HepG2 (cell line): Measurements from ENCODE around the gene LHFPL6. TPM values are rescaled to one million over a fixed set of nuclear protein-coding genes. Genes with fewer than 3 reads are reported as not detected.

Source experiments
- ATAC-seq: fragments of 200-7000 bp; cut with Tn5 transposase; 3 replicates; pipeline ENCODE4 v1.9.1; 2020; ENCODE audit warnings: mild to moderate bottlenecking, moderate library complexity
- BruUV-seq: library from RNA; stranded (reverse); fragments of 400-500 nt; replicated peaks from 2 replicates; lab custom pipeline; 2021; lab: Mats Ljungman, UMichigan
- CTCF ChIA-PET: fragments of 300-600 bp; formaldehyde crosslinking; extraction: SDS; loops from one replicate; lab custom pipeline; 2021; ENCODE audit warnings: low total read pairs, inconsistent platforms, low intra/inter-chr PET ratio; lab: Yijun Ruan, JAX
- POLR2A ChIA-PET: fragments of 350-600 bp; sonication (Branson Sonifier 250); formaldehyde crosslinking; loops from one replicate; lab custom pipeline; 2020; ENCODE audit warnings: antibody characterized with exemption, inconsistent platforms; lab: Yijun Ruan, JAX
- DNase-seq: peaks from one replicate; pipeline ENCODE4 v3.0.0-alpha.2; 2015; ENCODE audit warnings: low spot score
- FAIRE-seq: peaks from 3 replicates; lab custom pipeline; 2011; peaks lifted over from hg19 to GRCh38; lab: Jason Lieb, UNC
- H2AFZ ChIP-seq: one replicate; pipeline ENCODE4 v1.6.1; 2011; ENCODE audit warnings: low read length, inconsistent platforms
- H3K27ac ChIP-seq: fragments of 300-600 bp; 3 replicates; pipeline ENCODE4 v1.8.0; 2011; ENCODE audit warnings: mixed run types, mild to moderate bottlenecking, mixed read lengths, low read length, inconsistent platforms; ENCODE audit not compliant: insufficient read depth; ENCODE audit errors: extremely low read length
- H3K27me3 ChIP-seq, 2 experiments: fragments of 200-600 bp in 1 of 2; 2 replicates in 1 of 2; 3 replicates in 1 of 2; pipeline versions ENCODE4 v1.6.0 to v1.8.0; 2011; ENCODE audit warnings: low read length in 2 of 2, mild to moderate bottlenecking in 2 of 2, moderate library complexity in 2 of 2, inconsistent platforms in 1 of 2; ENCODE audit not compliant: insufficient read depth in 2 of 2, control insufficient read depth in 1 of 2
- H3K36me3 ChIP-seq, 2 experiments: fragments of 200-600 bp in 1 of 2; replicated peaks in 1 of 2; 2 replicates in 1 of 2; 3 replicates in 1 of 2; pipeline versions ENCODE4 v1.5.1 to v1.8.0; 2011; ENCODE audit warnings: low read length in 2 of 2, inconsistent platforms in 1 of 2; ENCODE audit not compliant: insufficient read depth in 2 of 2, control insufficient read depth in 1 of 2
- H3K4me1 ChIP-seq: 2 replicates; pipeline ENCODE4 v1.5.1; 2012; ENCODE audit warnings: low read length, inconsistent platforms; ENCODE audit not compliant: insufficient read depth
- H3K4me2 ChIP-seq: 2 replicates; pipeline ENCODE4 v1.6.0; 2011; ENCODE audit warnings: low read depth, low read length, inconsistent platforms
- H3K4me3 ChIP-seq, 3 experiments: fragments of 200-600 bp in 1 of 3; sonication (generic), shearing (Covaris generic) in 1 of 3; replicated peaks in 1 of 3; 2 replicates each; pipeline ENCODE4 v1.5.1; 2011 to 2016; ENCODE audit warnings: low read length in 3 of 3, inconsistent platforms in 2 of 3, low read depth in 2 of 3, mild to moderate bottlenecking in 2 of 3, control low read depth in 1 of 3, mixed read lengths in 1 of 3; ENCODE audit not compliant: insufficient read depth in 1 of 3
- H3K79me2 ChIP-seq: one replicate; pipeline ENCODE4 v1.6.1; 2011; ENCODE audit warnings: low read length, inconsistent platforms; ENCODE audit not compliant: insufficient read depth
- H3K9ac ChIP-seq: 2 replicates; pipeline ENCODE4 v1.6.0; 2011; ENCODE audit warnings: mild to moderate bottlenecking, low read depth, low read length, inconsistent platforms; ENCODE audit not compliant: insufficient read depth
- H3K9me3 ChIP-seq: 2 replicates; pipeline ENCODE4 v1.5.1; 2012; ENCODE audit warnings: mild to moderate bottlenecking, low read length
- H4K20me1 ChIP-seq: 2 replicates; pipeline ENCODE4 v1.6.0; 2011; ENCODE audit warnings: inconsistent platforms, mild to moderate bottlenecking, low read length, moderate library complexity; ENCODE audit not compliant: insufficient read depth
- AGO1 ChIP-seq: fragments of 200-400 bp; formaldehyde crosslinking; IDR thresholded peaks from 2 replicates; pipeline ENCODE4 v1.6.1; 2017; ENCODE audit warnings: mild to moderate bottlenecking, low read depth, low read length, moderate library complexity; ENCODE audit not compliant: poor library complexity, severe bottlenecking
- CC2D1A ChIP-seq: sonication (generic); formaldehyde crosslinking; IDR thresholded peaks from 2 replicates; pipeline ENCODE4 v1.8.1; 2023; ENCODE audit warnings: mild to moderate bottlenecking, missing genetic modification reagents
- EED ChIP-seq: sonication (generic); formaldehyde crosslinking; IDR thresholded peaks from 2 replicates; pipeline ENCODE4 v1.5.0; 2020; ENCODE audit warnings: mild to moderate bottlenecking, missing genetic modification reagents
- FOXO1 ChIP-seq: sonication (generic); formaldehyde crosslinking; IDR thresholded peaks from 2 replicates; pipeline ENCODE4 v1.4.0; 2020; ENCODE audit warnings: missing genetic modification reagents
- GLI4 ChIP-seq: sonication (generic); formaldehyde crosslinking; IDR thresholded peaks from 2 replicates; pipeline ENCODE4 v1.5.1; 2020; ENCODE audit warnings: missing genetic modification reagents, mild to moderate bottlenecking, moderate library complexity, borderline replicate concordance
- HOMEZ ChIP-seq: IDR thresholded peaks from 2 replicates; pipeline ENCODE4 v1.6.1; 2016; ENCODE audit warnings: low read depth
- RBM39 ChIP-seq: fragments of 200-400 bp; formaldehyde crosslinking; IDR thresholded peaks from one replicate; pipeline ENCODE4 v1.6.1; 2018; ENCODE audit warnings: antibody characterized with exemption, mild to moderate bottlenecking, low read depth, low read length; ENCODE audit not compliant: poor library complexity, severe bottlenecking
- RNF219 ChIP-seq: sonication (generic); formaldehyde crosslinking; IDR thresholded peaks from 2 replicates; pipeline ENCODE4 v1.5.0; 2020; ENCODE audit warnings: mild to moderate bottlenecking, missing genetic modification reagents
- SALL1 ChIP-seq: sonication (generic); formaldehyde crosslinking; IDR thresholded peaks from 2 replicates; pipeline ENCODE4 v1.8.0; 2022; ENCODE audit warnings: mild to moderate bottlenecking, missing genetic modification reagents
- TCF7L2 ChIP-seq: IDR thresholded peaks from 2 replicates; pipeline ENCODE4 v1.6.1; 2011; ENCODE audit warnings: mild to moderate bottlenecking, low read depth, low read length, moderate library complexity
- YEATS4 ChIP-seq: sonication (generic); formaldehyde crosslinking; IDR thresholded peaks from 2 replicates; pipeline ENCODE4 v1.4.0; 2020; ENCODE audit warnings: missing genetic modification reagents, borderline replicate concordance
- ZNF326 ChIP-seq: sonication (generic); formaldehyde crosslinking; IDR thresholded peaks from 2 replicates; pipeline ENCODE4 v1.4.0; 2020; ENCODE audit warnings: missing genetic modification reagents, borderline replicate concordance
- ZNF496 ChIP-seq: sonication (generic); formaldehyde crosslinking; IDR thresholded peaks from 2 replicates; pipeline ENCODE4 v1.8.1; 2023; ENCODE audit warnings: mild to moderate bottlenecking, moderate library complexity, missing genetic modification reagents; ENCODE audit not compliant: insufficient replicate concordance
- ZNF564 ChIP-seq: sonication (generic); formaldehyde crosslinking; IDR thresholded peaks from 2 replicates; pipeline ENCODE4 v1.8.1; 2023; ENCODE audit warnings: mild to moderate bottlenecking, missing genetic modification reagents
- ZNF75D ChIP-seq: sonication (generic); formaldehyde crosslinking; IDR thresholded peaks from 2 replicates; pipeline ENCODE4 v1.8.1; 2023; ENCODE audit warnings: missing genetic modification reagents, mild to moderate bottlenecking, borderline replicate concordance
- WGBS: methylation state at CpG from one replicate; pipeline ENCODE4 v1.1.6; 2017; ENCODE audit warnings: low lambda C conversion rate; 5-methylcytosine and 5-hydroxymethylcytosine counted together
- in situ Hi-C: cut with HindIII; loops from 2 replicates; pipeline ENCODE4 v1.10.0; 2017; ENCODE audit warnings: low pct_unique_long_range_greater_than_20kb; ENCODE audit not compliant: extremely low pct_ligation_motif_present
- intact Hi-C: fragments of 100-400 bp; cut with micrococcal nuclease; formaldehyde crosslinking; loops from one replicate; pipeline ENCODE4 v1.10.0; 2022; ENCODE audit not compliant: unreplicated experiment
- polyA plus RNA-seq, 8 experiments: library from polyadenylated mRNA; depleted of rRNA in 3 of 8; stranded (reverse) in 7 of 8; unstranded in 1 of 8; fragments of >200 nt; fragmentation: Illumina TruSeq in 4 of 8; extraction: Trizol in 4 of 8; gene quantifications; 2 replicates each; pipeline versions ENCODE4 v1.2.1 to v1.2.3, GENCODE V29; 2011 to 2016; ENCODE audit warnings: low read depth in 4 of 8, missing spikeins in 1 of 8, mixed read lengths in 1 of 8; ENCODE audit not compliant: insufficient read depth in 1 of 8
- total RNA-seq, 5 experiments: library from RNA; depleted of rRNA; stranded (reverse); fragments of >200 nt; fragmentation: Illumina TruSeq; extraction: Trizol; gene quantifications; 2 replicates each; pipeline ENCODE4 v1.2.3, GENCODE V29; 2016; ENCODE audit warnings: low read depth in 1 of 5
- TF ChIP-seq, protein P1 (sequence below): sonication (generic); formaldehyde crosslinking; IDR thresholded peaks from 2 replicates; pipeline ENCODE4 v1.4.0; 2020; ENCODE audit warnings: missing genetic modification reagents, borderline replicate concordance
- TF ChIP-seq, protein P2 (sequence below): sonication (generic); formaldehyde crosslinking; IDR thresholded peaks from 2 replicates; pipeline ENCODE4 v1.5.1; 2020; ENCODE audit warnings: missing genetic modification reagents, mild to moderate bottlenecking, borderline replicate concordance

LHFPL6 gene
- total and polyA plus RNA-seq, 2 of the 13 experiments (the other 11 are each of a cell fraction or from before 2014, with no cell fraction given), result not detected

DNA sequence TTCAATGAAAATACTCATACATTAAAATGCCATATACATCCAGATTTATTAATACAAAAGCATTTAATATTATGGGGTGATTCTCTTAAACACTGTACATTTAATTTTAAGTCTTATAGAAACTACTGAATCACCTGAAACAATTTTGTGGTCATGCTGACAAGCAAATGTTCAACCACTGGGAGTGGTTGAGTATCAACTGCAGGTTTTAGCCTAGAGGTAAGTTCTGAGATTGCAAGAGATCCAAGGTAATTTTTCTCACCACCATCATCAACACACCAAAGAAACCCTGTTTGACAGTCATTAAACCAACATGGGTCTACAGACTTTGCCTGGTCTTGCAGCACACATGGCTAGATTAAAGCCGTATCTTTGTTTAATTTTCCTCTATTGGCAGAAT lies 196.3 kb downstream of the LHFPL6 start:
- DNase-seq (no peak), ATAC-seq (no peak; the same call in 2 of the 3 replicates), FAIRE-seq (peak; percentile 8)
- Histone ChIP-seq H3K36me3 (no peaks in the 10 kb centered on the region), H2AFZ (no peak overlapping the region), H3K79me2 (no peaks in the 10 kb centered on the region), H3K27me3 (peaks cover 0 to 3% of the 10 kb centered on the region in 2 experiments; a peak in 1 of 5 replicates), H3K9ac (no peak overlapping the region), H3K4me2 (no peak overlapping the region), H3K27ac (no peak overlapping the region), H3K9me3 (no peaks in the 10 kb centered on the region), H4K20me1 (no peaks in the 10 kb centered on the region), H3K4me3 (no peak overlapping the region), H3K4me1 (no peaks in the 10 kb centered on the region)
- CTCF ChIA-PET, result no interaction called here
- in situ Hi-C loops (no loop called here), intact Hi-C loops (no loop called here)
- BruUV-seq, result no TSS peak
- POLR2A ChIA-PET, result no interaction called here
- WGBS, result 10% methylated on average over 1 of the region's 1 CpG
- TF ChIP-seq RBM39 (no peak), ZNF75D (no peak), HOMEZ (no peak), CC2D1A (no peak), TCF7L2 (no peak), RNF219 (no peak), EED (CRISPR knock-in tag) (no peak), SALL1 (CRISPR knock-in tag) (no peak), GLI4 (no peak), YEATS4 (CRISPR knock-in tag) (no peak), AGO1 (no peak), ZNF564 (CRISPR knock-in tag) (no peak), ZNF326 (no peak), FOXO1 (no peak), ZNF496 (CRISPR knock-in tag) (no peak)
- TF ChIP-seq, protein P1, sequence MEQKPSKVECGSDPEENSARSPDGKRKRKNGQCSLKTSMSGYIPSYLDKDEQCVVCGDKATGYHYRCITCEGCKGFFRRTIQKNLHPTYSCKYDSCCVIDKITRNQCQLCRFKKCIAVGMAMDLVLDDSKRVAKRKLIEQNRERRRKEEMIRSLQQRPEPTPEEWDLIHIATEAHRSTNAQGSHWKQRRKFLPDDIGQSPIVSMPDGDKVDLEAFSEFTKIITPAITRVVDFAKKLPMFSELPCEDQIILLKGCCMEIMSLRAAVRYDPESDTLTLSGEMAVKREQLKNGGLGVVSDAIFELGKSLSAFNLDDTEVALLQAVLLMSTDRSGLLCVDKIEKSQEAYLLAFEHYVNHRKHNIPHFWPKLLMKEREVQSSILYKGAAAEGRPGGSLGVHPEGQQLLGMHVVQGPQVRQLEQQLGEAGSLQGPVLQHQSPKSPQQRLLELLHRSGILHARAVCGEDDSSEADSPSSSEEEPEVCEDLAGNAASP (CRISPR knock-in tag), result no peak
- TF ChIP-seq, protein P2, sequence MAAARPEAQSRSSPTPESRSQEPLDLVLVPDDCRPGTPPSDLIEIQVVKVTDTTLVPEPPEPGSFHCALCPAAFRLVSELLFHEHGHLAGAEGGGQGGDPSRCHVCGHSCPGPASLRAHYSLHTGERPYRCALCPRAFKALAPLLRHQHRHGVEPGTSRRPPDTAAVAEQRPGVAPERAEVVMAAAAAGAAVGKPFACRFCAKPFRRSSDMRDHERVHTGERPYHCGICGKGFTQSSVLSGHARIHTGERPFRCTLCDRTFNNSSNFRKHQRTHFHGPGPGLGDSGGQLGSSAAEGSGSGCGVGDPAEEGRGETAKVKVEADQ (CRISPR knock-in tag), result no peak
